ENCODE results near the gene NBL1. TPM values are rescaled to one million over a fixed set of nuclear protein-coding genes. Genes with fewer than 3 reads are reported as not detected.

NBL1 gene
- total RNA-seq, 1 experiment from 2014 or later: 36.9 TPM

DNA sequence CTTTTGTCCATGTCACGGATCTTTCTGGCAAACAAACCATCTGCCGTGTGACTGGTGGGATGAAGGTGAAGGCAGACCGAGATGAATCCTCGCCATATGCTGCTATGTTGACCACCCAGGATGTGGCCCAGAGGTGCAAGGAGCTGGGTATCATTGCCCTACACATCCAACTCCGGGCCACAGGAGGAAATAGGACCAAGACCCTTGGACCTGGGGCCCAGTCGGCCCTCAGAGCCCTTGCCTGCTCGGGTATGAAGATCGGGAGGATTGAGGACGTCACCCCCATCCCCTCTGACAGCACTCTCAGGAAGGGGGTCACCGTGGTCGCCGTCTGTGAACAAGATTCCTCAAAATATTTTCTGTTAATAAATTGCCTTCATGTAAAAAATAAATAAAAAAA is 35.9 kb upstream of the NBL1 start:
- TF ChIP-seq CTCF (conservative IDR thresholded peaks at IDR 0.05): no peak
- TF ChIP-seq EZH2 (IDR thresholded peaks at IDR 0.05; ENCODE audit: low read depth): no peak
- Histone ChIP-seq H3K4me2 (no peak overlapping the region), H3K79me2 (ENCODE audit: low read depth) (peaks cover 58% of the 10 kb centered on the region), H3K27me3 (ENCODE audit: insufficient read depth, low read depth) (no peaks in the 10 kb centered on the region), H3K27ac (no peak overlapping the region), H4K20me1 (ENCODE audit: insufficient read depth) (peaks cover 20% of the 10 kb centered on the region; the same call in 1 of the 2 replicates), H3K9me3 (ENCODE audit: insufficient read depth, low read depth) (no peaks in the 10 kb centered on the region), H3F3A (ENCODE audit: insufficient read depth, low read depth) (no peaks in the 10 kb centered on the region), H3K9me2 (ENCODE audit: insufficient read depth) (no peaks in the 10 kb centered on the region), H3K36me3 (ENCODE audit: low read depth) (no peaks in the 10 kb centered on the region), H3K4me1 (replicated peaks; ENCODE audit: insufficient read depth) (no peaks in the 10 kb centered on the region), H2AFZ (no peak overlapping the region), H3K4me3 (no peak overlapping the region)
- ChIA-PET CTCF (interaction anchor here (0.6 kb wide), 1 partner anchor 544 kb away, joined by 3 read pairs; no protein-coding TSS in a partner anchor), POLR2A (ENCODE audit: unreplicated experiment) (no interaction called here)
- intact Hi-C loops (cut with micrococcal nuclease; ENCODE audit: unreplicated experiment): no loop called here
- BruUV-seq (replicated peaks): no TSS peak
- DNase-seq: no peak

DNA sequence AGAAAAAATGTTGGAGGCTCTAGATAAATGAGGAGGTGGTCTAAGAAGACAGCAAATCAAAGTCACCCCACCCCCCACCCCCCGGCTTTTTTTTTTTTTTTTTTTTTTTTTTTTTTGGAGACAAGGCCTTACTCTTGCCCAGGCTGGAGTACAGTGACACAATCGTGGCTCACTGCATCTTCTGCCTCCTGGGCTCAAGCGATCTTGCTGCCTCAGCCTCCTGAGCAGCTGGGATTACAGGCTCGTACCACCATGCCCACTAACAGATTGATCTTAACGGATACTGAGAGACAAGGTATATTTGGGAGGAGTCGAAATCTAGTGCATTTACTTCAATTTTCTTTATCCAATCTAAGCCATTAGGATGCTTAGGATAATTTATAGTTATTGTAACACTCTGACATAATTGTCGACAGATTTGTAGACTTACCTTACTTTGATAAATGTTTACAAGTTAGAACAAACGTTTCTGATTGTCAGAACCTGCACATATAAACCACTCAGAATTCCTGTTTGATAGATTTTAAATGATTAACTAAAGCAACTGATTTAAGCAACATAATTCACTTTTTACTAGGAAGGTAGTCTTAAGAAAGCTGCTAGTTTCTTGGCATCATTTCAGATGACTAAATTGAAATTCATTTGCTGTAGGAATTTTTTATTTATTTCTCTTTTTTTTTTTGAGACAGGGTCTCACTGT is 33.7 kb upstream of the NBL1 start:
- no peak for TF ChIP-seq CTCF (conservative IDR thresholded peaks at IDR 0.05)
- TF ChIP-seq EZH2 (IDR thresholded peaks at IDR 0.05; ENCODE audit: low read depth): no peak
- no peak overlapping the region for H3K4me3 ChIP-seq
- H3K79me2 ChIP-seq (ENCODE audit: low read depth): peaks cover 36% of the 10 kb centered on the region
- no peak overlapping the region for H2AFZ ChIP-seq
- H3K9me2 ChIP-seq (ENCODE audit: insufficient read depth): no peaks in the 10 kb centered on the region
- H3K27me3 ChIP-seq (ENCODE audit: insufficient read depth, low read depth): no peaks in the 10 kb centered on the region
- ChIA-PET POLR2A (ENCODE audit: unreplicated experiment) (no interaction called here), CTCF (no interaction called here)
- BruUV-seq (replicated peaks): no TSS peak
- H3K4me1 ChIP-seq (replicated peaks; ENCODE audit: insufficient read depth): no peaks in the 10 kb centered on the region
- intact Hi-C loops (cut with micrococcal nuclease; ENCODE audit: unreplicated experiment): no loop called here
- no peaks in the 10 kb centered on the region for H3K9me3 ChIP-seq (ENCODE audit: insufficient read depth, low read depth)
- DNase-seq: no peak
- H3K4me2 ChIP-seq: no peak overlapping the region
- H3K36me3 ChIP-seq (ENCODE audit: low read depth): no peaks in the 10 kb centered on the region; the same call in 1 of the 2 replicates
- no peaks in the 10 kb centered on the region for H3F3A ChIP-seq (ENCODE audit: insufficient read depth, low read depth)
- H3K27ac ChIP-seq: no peak overlapping the region
- peaks cover 14% of the 10 kb centered on the region; the same call in 1 of the 2 replicates for H4K20me1 ChIP-seq (ENCODE audit: insufficient read depth)

DNA sequence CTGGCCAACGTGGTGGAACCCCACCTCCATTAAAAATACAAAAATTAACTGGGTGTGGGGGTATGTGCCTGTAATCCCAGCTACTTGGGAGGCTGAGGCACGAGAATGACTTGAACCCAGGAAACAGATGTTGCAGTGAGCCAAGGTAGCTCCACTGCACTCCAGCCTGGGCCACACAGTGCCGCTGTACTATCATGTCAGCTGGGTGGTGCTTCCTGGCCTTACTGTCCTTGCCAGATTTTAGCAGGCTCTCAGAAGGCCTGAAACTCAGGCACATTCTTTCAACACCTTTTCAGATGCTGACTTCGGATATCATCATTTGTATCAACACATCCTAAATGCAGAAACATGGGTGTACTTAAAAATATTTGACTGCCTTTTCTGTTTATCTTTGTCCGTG is 31.6 kb upstream of the NBL1 start:
- Histone ChIP-seq H3K9me2 (ENCODE audit: insufficient read depth) (no peaks in the 10 kb centered on the region), H3K27me3 (ENCODE audit: insufficient read depth, low read depth) (no peaks in the 10 kb centered on the region), H3K36me3 (ENCODE audit: low read depth) (peaks cover 4% of the 10 kb centered on the region; the same call in 1 of the 2 replicates), H2AFZ (no peak overlapping the region), H3K4me2 (no peak overlapping the region), H3K4me3 (no peak overlapping the region), H4K20me1 (ENCODE audit: insufficient read depth) (no peaks in the 10 kb centered on the region), H3K79me2 (ENCODE audit: low read depth) (0 out of 2 replicates have a peak, but pooled peaks cover 15% of the 10 kb centered on the region), H3K27ac (no peak overlapping the region), H3K4me1 (replicated peaks; ENCODE audit: insufficient read depth) (no peaks in the 10 kb centered on the region), H3F3A (ENCODE audit: insufficient read depth, low read depth) (no peaks in the 10 kb centered on the region), H3K9me3 (ENCODE audit: insufficient read depth, low read depth) (no peaks in the 10 kb centered on the region)
- ChIA-PET POLR2A (ENCODE audit: unreplicated experiment) (no interaction called here), CTCF (no interaction called here)
- DNase-seq: no peak
- intact Hi-C loops (cut with micrococcal nuclease; ENCODE audit: unreplicated experiment): no loop called here
- BruUV-seq (replicated peaks): no TSS peak
- TF ChIP-seq CTCF (conservative IDR thresholded peaks at IDR 0.05): no peak
- no peak for TF ChIP-seq EZH2 (IDR thresholded peaks at IDR 0.05; ENCODE audit: low read depth)

Data from PC-9 (cell line).